Muscle of leg (tissue), 11 donors: ENCODE measurements around the gene FAM171A2. TPM values are rescaled to one million over a fixed set of nuclear protein-coding genes. Genes with fewer than 3 reads are reported as not detected.
"Not testable (repeated sequence)": the region's sequence is repeated elsewhere in the genome, so short reads cannot be mapped to it uniquely, and the experiment has no call there.

Source experiments
- DNase-seq: peaks from one replicate; pipeline ENCODE4 v3.0.0; 2013
- H3K27ac ChIP-seq: one replicate; pipeline ENCODE4 v1.5.1; 2013; ENCODE audit warnings: mild to moderate bottlenecking, low read length, control low read depth
- H3K27me3 ChIP-seq: one replicate; pipeline ENCODE4 v1.6.1; 2013; ENCODE audit warnings: low read length; ENCODE audit not compliant: control insufficient read depth, insufficient read depth
- H3K36me3 ChIP-seq: one replicate; pipeline ENCODE4 v1.6.1; 2013; ENCODE audit warnings: low read length; ENCODE audit not compliant: control insufficient read depth, insufficient read depth
- H3K4me1 ChIP-seq: one replicate; pipeline ENCODE4 v1.6.1; 2013; ENCODE audit warnings: low read length; ENCODE audit not compliant: control insufficient read depth, insufficient read depth
- H3K4me3 ChIP-seq: one replicate; pipeline ENCODE4 v1.5.1; 2013; ENCODE audit warnings: low read length, control low read depth
- H3K9me3 ChIP-seq: replicated peaks from 2 replicates; pipeline ENCODE4 v1.6.1; 2013; ENCODE audit warnings: low read depth, low read length; ENCODE audit not compliant: control insufficient read depth
- WGBS: methylation state at CpG from one replicate; pipeline ENCODE4 v1.1.5; 2013; ENCODE audit warnings: missing lambda C conversion rate; ENCODE audit not compliant: insufficient coverage; 5-methylcytosine and 5-hydroxymethylcytosine counted together
- polyA plus RNA-seq, 8 donors: library from polyadenylated mRNA; unstranded; fragments of 120-200 nt; gene quantifications; one replicate each; pipeline versions ENCODE4 v1.2.1 to v1.2.3, GENCODE V29; 2013; ENCODE audit warnings: inconsistent platforms in 1 of 8, low replicate concordance in 1 of 8; ENCODE audit not compliant: insufficient read length in 8 of 8, insufficient read depth in 1 of 8
- total RNA-seq: library from RNA; stranded (reverse); fragments of 120-200 nt; gene quantifications from one replicate; pipeline ENCODE4 v1.2.4, GENCODE V29; 2013

FAM171A2 gene
- total and polyA plus RNA-seq, 9 donors, result 52.9 to 110 (median 80.0) TPM

GRCh38 chr17:44348234-44348987 is 15.2 kb downstream of the FAM171A2 start:
- Histone ChIP-seq H3K27ac (no peak overlapping the region), H3K36me3 (peaks cover 37% of the 10 kb centered on the region), H3K27me3 (no peaks in the 10 kb centered on the region), H3K9me3 (no peaks in the 10 kb centered on the region), H3K4me1 (peaks cover 34% of the 10 kb centered on the region), H3K4me3 (no peak overlapping the region)
- peak; percentile 74 for DNase-seq
- WGBS, result 75% methylated on average over 7 of the region's 9 CpGs

- peaks cover 30% of the 10 kb centered on the region for H3K36me3 ChIP-seq
- H3K9me3 ChIP-seq, H3K27me3 ChIP-seq, DNase-seq, H3K4me3 ChIP-seq, H3K27ac ChIP-seq: not testable (repeated sequence)
- 93% methylated on average over 2 of the region's 18 CpGs for WGBS
- peaks cover 24% of the 10 kb centered on the region for H3K4me1 ChIP-seq
Measured at GRCh38 chr17:44347206-44348055, 16.2 kb downstream of the FAM171A2 start.

- Histone ChIP-seq H3K27me3 (no peaks in the 10 kb centered on the region), H3K36me3 (peaks cover 18% of the 10 kb centered on the region), H3K4me3 (peak overlapping the region; percentile 81), H3K9me3 (no peaks in the 10 kb centered on the region), H3K4me1 (peaks cover 23% of the 10 kb centered on the region), H3K27ac (no peak overlapping the region)
- DNase-seq, result no peak
- 73% methylated on average over 4 of the region's 13 CpGs for WGBS
Measured at GRCh38 chr17:44346064-44346844, 17.4 kb downstream of the FAM171A2 start.

DNA sequence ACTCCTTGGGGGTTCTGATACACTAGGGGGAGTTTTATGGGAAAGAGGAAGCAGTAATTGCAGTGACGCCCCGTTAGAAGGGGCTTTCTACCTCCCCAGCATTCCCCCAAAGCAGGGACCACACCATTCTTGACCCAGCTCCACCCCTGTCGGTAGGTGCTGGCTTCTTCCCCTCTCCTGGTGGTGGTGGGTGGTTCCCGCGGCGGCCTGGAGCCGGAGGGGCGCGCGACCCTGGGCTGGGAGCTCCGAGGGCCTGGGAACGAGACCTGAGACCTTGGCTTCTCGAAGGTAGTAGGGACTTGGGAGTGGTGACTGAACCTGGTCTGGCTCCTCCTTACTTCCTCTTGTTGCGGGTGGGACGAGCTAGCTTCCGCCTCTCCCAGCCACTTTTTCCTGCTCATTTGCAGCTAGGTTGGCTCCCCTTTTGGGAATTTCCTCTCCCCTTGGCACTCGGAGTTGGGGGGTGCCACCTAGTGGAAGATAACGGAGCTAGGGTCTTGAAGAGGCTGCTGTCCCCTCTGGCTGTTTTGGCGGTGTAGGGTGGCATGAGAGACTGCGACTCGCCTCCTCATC is 18.1 kb downstream of the FAM171A2 start:
- Histone ChIP-seq H3K27me3 (no peaks in the 10 kb centered on the region), H3K4me1 (peaks cover 17% of the 10 kb centered on the region), H3K36me3 (peaks cover 11% of the 10 kb centered on the region), H3K4me3 (peak overlapping the region; percentile 81), H3K9me3 (no peaks in the 10 kb centered on the region), H3K27ac (peak overlapping the region; percentile 86)
- 0% methylated on average over 3 of the region's 21 CpGs for WGBS
- DNase-seq, result peak; percentile 76

DNA sequence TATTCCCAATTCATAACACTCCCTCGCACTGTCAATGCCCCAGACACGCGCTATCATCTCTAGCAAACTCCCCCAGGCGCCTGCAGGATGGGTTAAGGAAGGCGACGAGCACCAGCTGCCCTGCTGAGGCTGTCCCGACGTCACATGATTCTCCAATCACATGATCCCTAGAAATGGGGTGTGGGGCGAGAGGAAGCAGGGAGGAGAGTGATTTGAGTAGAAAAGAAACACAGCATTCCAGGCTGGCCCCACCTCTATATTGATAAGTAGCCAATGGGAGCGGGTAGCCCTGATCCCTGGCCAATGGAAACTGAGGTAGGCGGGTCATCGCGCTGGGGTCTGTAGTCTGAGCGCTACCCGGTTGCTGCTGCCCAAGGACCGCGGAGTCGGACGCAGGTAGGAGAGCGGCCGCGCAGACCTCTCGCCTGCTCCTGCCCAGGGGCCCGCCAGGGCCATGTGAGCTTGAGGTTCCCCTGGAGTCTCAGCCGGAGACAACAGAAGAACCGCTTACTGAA is 18.7 kb downstream of the FAM171A2 start, which contains the start of gene GRN:
TSS of gene GRN (plus strand) at position 364 of the 515 bp plus-strand sequence. CDS start 3,863 bp downstream, outside the sequence.
- H3K27me3 ChIP-seq, result no peaks in the 10 kb centered on the region
- peaks cover 17% of the 10 kb centered on the region for H3K4me1 ChIP-seq
- H3K27ac ChIP-seq, result peak within 1 kb of the TSS; percentile 86
- peak; percentile 100 for DNase-seq
- H3K9me3 ChIP-seq, result no peaks in the 10 kb centered on the region
- H3K4me3 ChIP-seq, result peak within 1 kb of the TSS; percentile 81
- 1% methylated on average over 18 of the region's 26 CpGs for WGBS
- peaks cover 7% of the 10 kb centered on the region for H3K36me3 ChIP-seq

DNA sequence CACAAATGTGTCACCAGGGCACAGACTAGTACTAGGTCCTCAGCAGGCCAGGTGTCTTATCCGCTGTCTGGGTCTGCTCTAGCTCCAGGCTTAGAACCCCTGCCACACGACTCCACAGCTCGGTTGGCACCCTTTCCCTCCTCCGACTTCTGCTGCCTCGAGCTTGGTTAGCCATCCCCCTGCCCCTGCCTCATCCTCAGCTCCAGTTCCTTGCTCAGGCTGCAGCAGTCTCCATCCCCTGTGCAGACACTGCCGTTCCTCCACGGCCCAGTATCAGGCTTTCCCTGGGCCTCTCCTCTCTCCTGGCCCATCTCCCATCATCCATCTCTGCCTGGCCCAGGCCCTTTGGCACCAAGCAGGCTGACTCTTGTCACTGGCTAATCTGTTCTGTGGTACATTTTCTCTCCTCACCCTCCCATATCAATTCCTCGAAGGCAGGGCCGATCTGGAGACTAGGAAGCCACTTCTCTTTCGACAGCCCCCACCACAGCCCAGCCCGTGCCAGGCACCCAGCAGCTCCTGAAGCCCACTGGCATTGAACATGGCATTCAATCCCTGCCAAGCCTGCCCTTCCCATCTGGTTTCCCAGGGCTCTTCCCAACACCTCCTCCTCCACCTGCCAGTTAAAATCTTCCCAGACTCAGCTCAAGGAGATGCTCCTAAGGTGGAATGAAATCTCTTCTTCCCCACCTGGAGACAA is 20.0 kb downstream of the FAM171A2 start:
- no peak overlapping the region for H3K27ac ChIP-seq
- H3K27me3 ChIP-seq, result no peaks in the 10 kb centered on the region
- H3K9me3 ChIP-seq, result no peaks in the 10 kb centered on the region
- DNase-seq, result no peak
- WGBS, result 76% methylated on average over 11 of the region's 11 CpGs
- H3K4me3 ChIP-seq, result no peak overlapping the region
- H3K36me3 ChIP-seq, result no peaks in the 10 kb centered on the region
- peaks cover 20% of the 10 kb centered on the region for H3K4me1 ChIP-seq

DNA sequence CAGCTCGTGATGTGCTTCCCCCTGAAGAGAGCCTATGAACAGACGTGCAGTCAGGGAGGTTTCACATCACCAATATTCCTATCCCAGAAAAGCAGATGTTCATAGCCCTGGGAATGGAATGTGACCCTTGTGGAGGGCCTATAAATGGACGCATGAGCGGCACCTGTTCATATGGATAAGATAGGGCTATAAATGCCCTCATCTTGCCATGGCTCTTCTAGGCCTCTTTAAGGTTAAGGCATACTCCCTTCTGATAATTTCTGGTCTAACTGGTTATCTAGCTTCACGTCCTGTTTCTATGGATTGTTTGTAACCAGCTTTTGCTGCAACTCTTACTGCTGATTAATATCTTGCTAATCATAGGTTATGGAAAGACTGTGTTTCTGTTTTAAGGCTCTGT is 23.1 kb downstream of the FAM171A2 start:
- H3K9me3 ChIP-seq, H3K27ac ChIP-seq: not testable (repeated sequence)
- WGBS, result no CpG with 5 or more reads among the region's 5 CpGs

GRCh38 chr17:44338702-44339101 is 25.0 kb downstream of the FAM171A2 start:
- no peaks in the 10 kb centered on the region for H3K9me3 ChIP-seq
- no peaks in the 10 kb centered on the region for H3K36me3 ChIP-seq
- H3K27ac ChIP-seq, result peak overlapping the region; percentile 11
- H3K4me3 ChIP-seq, result no peak overlapping the region
- 57% methylated on average over 6 of the region's 6 CpGs for WGBS
- peaks cover 5% of the 10 kb centered on the region for H3K27me3 ChIP-seq
- DNase-seq, result no peak
- H3K4me1 ChIP-seq, result peaks cover 7% of the 10 kb centered on the region

More for the DNA sequence above, 23.1 kb downstream of the FAM171A2 start:
- H3K4me3 ChIP-seq, H3K36me3 ChIP-seq, DNase-seq, H3K27me3 ChIP-seq: not testable (repeated sequence)
- peaks cover 15% of the 10 kb centered on the region for H3K4me1 ChIP-seq

DNA sequence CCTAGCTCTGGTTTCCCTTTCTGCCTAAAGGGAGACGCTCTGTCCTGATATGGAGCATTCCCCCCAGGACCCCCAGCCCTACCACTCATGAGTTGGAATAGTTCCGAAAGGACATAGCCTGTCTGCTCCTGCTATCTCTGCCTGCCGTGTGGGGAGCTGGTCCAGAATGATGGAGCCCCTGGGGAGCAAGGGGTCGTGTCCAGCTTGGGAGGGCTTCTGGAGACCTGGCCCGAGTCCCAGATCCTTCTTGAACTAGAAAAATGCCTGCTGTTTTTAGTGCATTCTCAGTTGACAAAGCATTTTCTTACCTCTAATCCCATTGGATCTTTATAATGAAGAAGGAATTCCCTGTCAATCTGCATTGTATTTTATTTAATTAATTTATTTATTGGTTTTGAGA is 27.7 kb downstream of the FAM171A2 start:
- DNase-seq, result no peak
- peaks cover 5% of the 10 kb centered on the region for H3K27me3 ChIP-seq
- no CpG with 5 or more reads among the region's 5 CpGs for WGBS
- no peak overlapping the region for H3K27ac ChIP-seq
- H3K9me3 ChIP-seq, result no peaks in the 10 kb centered on the region
- H3K4me1 ChIP-seq, result peaks cover 11% of the 10 kb centered on the region
- H3K4me3 ChIP-seq, result no peak overlapping the region
- no peaks in the 10 kb centered on the region for H3K36me3 ChIP-seq
